Liver (tissue), 9 donors: ENCODE measurements around the gene KRT16. TPM values are rescaled to one million over a fixed set of nuclear protein-coding genes. Genes with fewer than 3 reads are reported as not detected.
"Not testable (repeated sequence)": the region's sequence is repeated elsewhere in the genome, so short reads cannot be mapped to it uniquely, and the experiment has no call there.

Source experiments
- DNase-seq: peaks from one replicate; pipeline ENCODE4 v3.0.0-alpha.2; 2017; ENCODE audit warnings: low spot score
- H3K27ac ChIP-seq, 2 donors: one replicate each; pipeline ENCODE4 v1.7.0; 2013; ENCODE audit warnings: inconsistent platforms in 2 of 2, low read length in 2 of 2, control low read depth in 1 of 2, low read depth in 1 of 2, mild to moderate bottlenecking in 1 of 2
- H3K27me3 ChIP-seq, 4 donors: one replicate each; pipeline versions ENCODE4 v1.6.1 to v1.7.0; 2013; ENCODE audit warnings: low read length in 3 of 4, inconsistent platforms in 1 of 4, mild to moderate bottlenecking in 1 of 4, moderate library complexity in 1 of 4; ENCODE audit not compliant: control insufficient read depth in 4 of 4, insufficient read depth in 4 of 4
- H3K36me3 ChIP-seq, 4 donors: one replicate each; pipeline versions ENCODE4 v1.6.1 to v1.7.0; 2013; ENCODE audit warnings: low read length in 3 of 4, mild to moderate bottlenecking in 3 of 4, low read depth in 1 of 4, moderate library complexity in 1 of 4; ENCODE audit not compliant: control insufficient read depth in 4 of 4, insufficient read depth in 3 of 4
- H3K4me1 ChIP-seq, 4 donors: one replicate each; pipeline versions ENCODE4 v1.6.1 to v1.7.0; 2013; ENCODE audit warnings: low read length in 3 of 4, mild to moderate bottlenecking in 3 of 4, moderate library complexity in 1 of 4; ENCODE audit not compliant: control insufficient read depth in 4 of 4, insufficient read depth in 4 of 4
- H3K4me3 ChIP-seq, 3 donors: one replicate each; pipeline versions ENCODE4 v1.6.1 to v1.7.0; 2013; ENCODE audit warnings: low read length in 3 of 3, control low read depth in 1 of 3, low read depth in 1 of 3, mild to moderate bottlenecking in 1 of 3
- H3K9ac ChIP-seq, 2 donors: one replicate each; pipeline ENCODE4 v1.7.0; 2013; ENCODE audit warnings: low read length in 2 of 2, mild to moderate bottlenecking in 2 of 2, moderate library complexity in 2 of 2, control low read depth in 1 of 2, low read depth in 1 of 2
- H3K9me3 ChIP-seq, 4 donors: one replicate each; pipeline versions ENCODE4 v1.6.1 to v1.7.0; 2013; ENCODE audit warnings: low read length in 3 of 4; ENCODE audit not compliant: control insufficient read depth in 4 of 4
- ATF3 ChIP-seq: IDR thresholded peaks from 2 replicates; pipeline ENCODE4 v1.6.1; 2016; ENCODE audit warnings: antibody characterized with exemption
- EGR1 ChIP-seq, 2 donors: IDR thresholded peaks; 2 replicates each; pipeline ENCODE4 v1.6.1; 2016 to 2018; ENCODE audit warnings: antibody characterized with exemption in 2 of 2, low read depth in 2 of 2
- FOXA1 ChIP-seq: IDR thresholded peaks from 2 replicates; pipeline ENCODE4 v1.6.1; 2016; ENCODE audit warnings: antibody characterized with exemption
- GABPA ChIP-seq, 2 donors: IDR thresholded peaks in 1 of 2; conservative IDR thresholded peaks in 1 of 2; 2 replicates each; pipeline ENCODE4 v1.6.1; 2016; ENCODE audit warnings: antibody characterized with exemption in 2 of 2, mild to moderate bottlenecking in 1 of 2, moderate library complexity in 1 of 2
- HNF4A ChIP-seq, 2 donors: conservative IDR thresholded peaks; 2 replicates each; pipeline ENCODE4 v1.6.1; 2016; ENCODE audit warnings: antibody characterized with exemption in 2 of 2, mild to moderate bottlenecking in 2 of 2
- JUND ChIP-seq, 2 donors: IDR thresholded peaks; 2 replicates each; pipeline ENCODE4 v1.6.1; 2016; ENCODE audit warnings: antibody characterized with exemption in 2 of 2
- YY1 ChIP-seq: IDR thresholded peaks from 2 replicates; pipeline ENCODE4 v1.6.1; 2016; ENCODE audit warnings: antibody characterized with exemption, mild to moderate bottlenecking
- WGBS: extraction: QIAGEN DNeasy Blood & Tissue Kit; methylation state at CpG from one replicate; pipeline ENCODE4 v1.1.7; 2013; 5-methylcytosine and 5-hydroxymethylcytosine counted together
- polyA plus RNA-seq, 2 donors: library from polyadenylated mRNA; stranded (reverse) in 1 of 2; unstranded in 1 of 2; fragments of 200-250 nt in 1 of 2; fragments of >200 nt in 1 of 2; fragmentation: Nextera tagmentation in 1 of 2; extraction: Ambion mirVana in 1 of 2; gene quantifications; one replicate each; pipeline versions ENCODE4 v1.2.1 to v1.2.3, GENCODE V29; 2013 to 2015
- total RNA-seq, 2 donors: library from RNA; depleted of rRNA; stranded (reverse); fragments of >200 nt; gene quantifications; one replicate each; pipeline ENCODE4 v1.2.3, GENCODE V29; 2014
- TF ChIP-seq, protein P1 (sequence below): IDR thresholded peaks from 2 replicates; pipeline ENCODE4 v1.6.1; 2016; ENCODE audit warnings: antibody characterized with exemption, mild to moderate bottlenecking
- donor health status: healthy.
- donor health status: healthy.
- donor health status: healthy.
- donor health status: healthy.
- donor health status: healthy.

The KRT16 gene
- total and polyA plus RNA-seq, 4 donors: not detected

DNA sequence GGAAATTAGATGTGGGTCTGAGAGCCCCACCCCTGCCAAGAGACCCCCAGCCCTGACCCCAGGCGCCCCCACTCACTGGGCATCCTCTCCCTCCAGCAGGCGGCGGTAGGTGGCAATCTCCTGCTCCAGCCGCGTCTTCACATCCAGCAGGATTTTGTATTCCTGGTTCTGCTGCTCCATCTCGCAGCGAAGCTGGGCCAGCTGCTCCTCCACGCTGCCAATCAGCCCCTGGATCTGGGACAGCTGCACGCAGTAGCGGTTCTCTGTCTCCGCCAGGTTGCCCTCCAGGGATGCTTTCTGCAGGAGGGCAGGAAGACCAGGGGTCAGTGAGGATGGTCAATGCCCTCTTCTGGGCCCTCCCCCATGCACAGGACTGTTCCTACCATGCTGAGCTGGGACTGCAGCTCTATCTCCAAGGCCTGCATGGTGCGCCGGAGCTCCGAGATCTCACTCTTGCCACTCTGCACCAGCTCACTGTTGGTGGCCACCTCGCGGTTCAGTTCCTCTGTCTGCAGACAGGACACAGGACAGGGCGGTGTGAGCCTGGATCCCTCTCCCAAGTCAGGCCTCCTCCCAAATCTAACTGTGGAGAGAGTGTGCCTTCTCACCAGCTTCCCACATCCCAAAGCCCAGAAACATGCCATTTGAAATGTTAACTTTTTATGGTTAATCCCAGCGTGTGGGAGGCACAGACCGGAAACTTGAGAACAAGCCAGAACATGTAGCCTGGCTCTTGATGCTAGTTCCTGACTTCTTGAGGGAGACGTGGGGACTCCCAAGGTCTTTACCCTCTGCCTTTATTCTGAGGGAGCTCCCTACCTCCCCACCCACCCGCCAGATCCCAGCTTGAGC, 8.2 kb upstream of the KRT16 start (continued):
- TF ChIP-seq FOXA1: no peak
- TF ChIP-seq ATF3: no peak
- no peak for TF ChIP-seq HNF4A (conservative IDR thresholded peaks at IDR 0.05)
- TF ChIP-seq GABPA (IDR thresholded peaks at IDR 0.05 in 1 of 2, conservative IDR thresholded peaks at IDR 0.05 in 1 of 2): no peak

GRCh38 chr17:41619927-41620582, 7.5 kb upstream of the KRT16 start:
- 85% methylated on average over 6 of the region's 6 CpGs for WGBS

DNA sequence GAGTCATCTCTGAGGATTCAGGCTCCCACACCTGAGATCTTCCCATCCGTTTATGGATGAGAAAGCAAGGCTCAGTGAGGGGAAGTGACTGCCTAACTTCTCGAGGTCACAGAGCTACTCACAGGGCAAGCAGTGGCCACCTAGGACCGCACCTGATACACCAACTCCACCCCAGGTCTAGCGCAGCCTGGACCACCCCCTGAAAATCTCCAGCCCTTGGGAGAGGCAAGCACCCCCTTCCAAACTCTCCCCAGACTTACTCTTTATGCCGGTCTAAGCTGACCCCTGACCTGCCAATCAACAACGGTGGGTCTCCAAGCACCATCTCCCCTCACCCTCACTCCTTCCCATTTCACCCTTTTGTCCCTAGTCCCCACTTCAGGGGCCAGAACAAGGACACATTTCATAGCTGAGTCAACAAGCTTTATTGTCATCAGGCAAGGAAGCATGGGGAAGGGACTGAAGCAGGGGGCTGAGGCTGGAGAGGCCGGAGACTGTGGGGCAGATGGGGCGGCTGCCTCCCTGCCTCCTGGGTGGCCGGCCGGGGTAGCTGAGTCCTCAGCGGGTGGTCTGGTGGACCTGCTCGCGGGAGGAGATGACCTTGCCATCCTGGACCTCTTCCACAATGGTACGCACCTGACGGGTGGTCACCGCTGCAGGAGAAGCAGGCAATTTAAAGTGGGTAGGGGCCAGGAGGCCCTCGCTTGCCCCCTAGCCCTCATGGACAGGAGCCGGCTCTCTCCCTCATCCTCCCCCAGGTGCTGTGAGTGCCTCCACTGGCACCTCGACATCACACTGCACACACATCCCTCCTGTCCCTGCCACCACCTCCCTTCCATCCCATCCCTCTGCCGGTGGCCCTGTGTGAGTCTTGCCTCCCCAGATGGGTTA, 6.7 kb upstream of the KRT16 start:
- Histone ChIP-seq H3K27me3 (no peaks in the 10 kb centered on the region), H3K4me3 (no peak overlapping the region), H3K4me1 (no peaks in the 10 kb centered on the region), H3K9ac (no peak overlapping the region), H3K27ac (no peak overlapping the region), H3K36me3 (no peaks in the 10 kb centered on the region), H3K9me3 (no peaks in the 10 kb centered on the region)
- DNase-seq: no peak
- TF ChIP-seq, protein P1, sequence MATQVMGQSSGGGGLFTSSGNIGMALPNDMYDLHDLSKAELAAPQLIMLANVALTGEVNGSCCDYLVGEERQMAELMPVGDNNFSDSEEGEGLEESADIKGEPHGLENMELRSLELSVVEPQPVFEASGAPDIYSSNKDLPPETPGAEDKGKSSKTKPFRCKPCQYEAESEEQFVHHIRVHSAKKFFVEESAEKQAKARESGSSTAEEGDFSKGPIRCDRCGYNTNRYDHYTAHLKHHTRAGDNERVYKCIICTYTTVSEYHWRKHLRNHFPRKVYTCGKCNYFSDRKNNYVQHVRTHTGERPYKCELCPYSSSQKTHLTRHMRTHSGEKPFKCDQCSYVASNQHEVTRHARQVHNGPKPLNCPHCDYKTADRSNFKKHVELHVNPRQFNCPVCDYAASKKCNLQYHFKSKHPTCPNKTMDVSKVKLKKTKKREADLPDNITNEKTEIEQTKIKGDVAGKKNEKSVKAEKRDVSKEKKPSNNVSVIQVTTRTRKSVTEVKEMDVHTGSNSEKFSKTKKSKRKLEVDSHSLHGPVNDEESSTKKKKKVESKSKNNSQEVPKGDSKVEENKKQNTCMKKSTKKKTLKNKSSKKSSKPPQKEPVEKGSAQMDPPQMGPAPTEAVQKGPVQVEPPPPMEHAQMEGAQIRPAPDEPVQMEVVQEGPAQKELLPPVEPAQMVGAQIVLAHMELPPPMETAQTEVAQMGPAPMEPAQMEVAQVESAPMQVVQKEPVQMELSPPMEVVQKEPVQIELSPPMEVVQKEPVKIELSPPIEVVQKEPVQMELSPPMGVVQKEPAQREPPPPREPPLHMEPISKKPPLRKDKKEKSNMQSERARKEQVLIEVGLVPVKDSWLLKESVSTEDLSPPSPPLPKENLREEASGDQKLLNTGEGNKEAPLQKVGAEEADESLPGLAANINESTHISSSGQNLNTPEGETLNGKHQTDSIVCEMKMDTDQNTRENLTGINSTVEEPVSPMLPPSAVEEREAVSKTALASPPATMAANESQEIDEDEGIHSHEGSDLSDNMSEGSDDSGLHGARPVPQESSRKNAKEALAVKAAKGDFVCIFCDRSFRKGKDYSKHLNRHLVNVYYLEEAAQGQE: no peak
- TF ChIP-seq FOXA1 (no peak), YY1 (no peak), EGR1 (IDR thresholded peaks at IDR 0.05; ENCODE audit: low read depth in 2 of 2) (no peak), JUND (IDR thresholded peaks at IDR 0.05) (no peak)
- 72% methylated on average over 20 of the region's 20 CpGs for WGBS

More at GRCh38 chr17:41619927-41620582, 7.5 kb upstream of the KRT16 start:
- H3K4me1 ChIP-seq, H3K9ac ChIP-seq, DNase-seq, H3K9me3 ChIP-seq, H3K27ac ChIP-seq, H3K4me3 ChIP-seq, H3K27me3 ChIP-seq, H3K36me3 ChIP-seq: not testable (repeated sequence)
